Left colon (tissue), 2 donors: Measurements from ENCODE around the gene PLD1. TPM values are rescaled to one million over a fixed set of nuclear protein-coding genes. Genes with fewer than 3 reads are reported as not detected.
"Not testable (repeated sequence)": the region's sequence is repeated elsewhere in the genome, so short reads cannot be mapped to it uniquely, and the experiment has no call there.

Source experiments
- ATAC-seq: fragments of 200-7000 bp; cut with Tn5 transposase; one replicate; pipeline ENCODE4 v1.9.1; 2020; ENCODE audit warnings: mild to moderate bottlenecking, moderate library complexity
- DNase-seq, 2 donors: peaks; one replicate each; pipeline ENCODE4 v3.0.0-alpha.2; 2020
- intact Hi-C, 2 donors: fragments of 100-400 bp; cut with DNase I in 1 of 2; cut with micrococcal nuclease in 1 of 2; formaldehyde crosslinking; loops; one replicate each; pipeline versions ENCODE4 v1.11.2 to v1.14.0; 2022; cut with DNase I, micrococcal nuclease
- total RNA-seq, 2 donors: library from RNA; stranded (reverse); fragmentation: NEBNext Ultra II Directional; extraction: Animal tissue kit (Norgen Biotek cat#: 25700); gene quantifications; one replicate each; pipeline ENCODE4 v1.2.1, GENCODE V29; 2021
- donor health status: DM: no; HTN: no; CAD: no.
- donor health status: DM: yes; HTN: yes; CAD: no.

The PLD1 gene
- total RNA-seq, 2 donors from 2014 or later, result 79.7 to 109 TPM

- no peak for ATAC-seq
- intact Hi-C loops, result no loop called here
- no peak for DNase-seq
Observed at GRCh38 chr3:171729452-171730334, 80.6 kb downstream of the PLD1 start.

GRCh38 chr3:171727288-171727687 is 83.0 kb downstream of the PLD1 start:
- intact Hi-C loops, result no loop called here
- no peak for ATAC-seq

GRCh38 chr3:171718493-171719185 is 91.6 kb downstream of the PLD1 start:
- DNase-seq (no peak), ATAC-seq (no peak)
- intact Hi-C loops, result no loop called here

More at GRCh38 chr3:171727288-171727687, 83.0 kb downstream of the PLD1 start:
- DNase-seq, result no peak

GRCh38 chr3:171715155-171715554 is 95.1 kb downstream of the PLD1 start:
- intact Hi-C loops, result no loop called here

GRCh38 chr3:171712171-171712938 is 97.9 kb downstream of the PLD1 start:
- intact Hi-C loops, result no loop called here
- DNase-seq, result no peak
- ATAC-seq, result no peak

More at GRCh38 chr3:171715155-171715554, 95.1 kb downstream of the PLD1 start:
- no peak for ATAC-seq
- no peak for DNase-seq

GRCh38 chr3:171711461-171712170 is 98.7 kb downstream of the PLD1 start:
- ATAC-seq (no peak), DNase-seq (no peak)
- intact Hi-C loops, result no loop called here

- DNase-seq (no peak), ATAC-seq (no peak)
- intact Hi-C loops, result no loop called here
Observed at GRCh38 chr3:171710359-171710758, 99.9 kb downstream of the PLD1 start.

- intact Hi-C loops, result no loop called here
- ATAC-seq (no peak), DNase-seq (no peak)
Observed at GRCh38 chr3:171704814-171705213, 105.5 kb downstream of the PLD1 start.

- peak in 1 of 2 donors; percentile 28 for DNase-seq
- ATAC-seq, result peak; percentile 73
- intact Hi-C loops, result no loop called here
Observed at GRCh38 chr3:171704002-171704401, 106.3 kb downstream of the PLD1 start.

GRCh38 chr3:171703144-171703543 is 107.1 kb downstream of the PLD1 start:
- intact Hi-C loops, result no loop called here
- ATAC-seq (no peak), DNase-seq (no peak)

GRCh38 chr3:171700653-171701052 is 109.6 kb downstream of the PLD1 start:
- intact Hi-C loops, result no loop called here
- DNase-seq (no peak), ATAC-seq (no peak)

GRCh38 chr3:171700157-171700556 is 110.1 kb downstream of the PLD1 start:
- DNase-seq (no peak), ATAC-seq (no peak)
- intact Hi-C loops, result no loop called here

GRCh38 chr3:171699601-171700000 is 110.7 kb downstream of the PLD1 start:
- ATAC-seq (no peak), DNase-seq (no peak)
- intact Hi-C loops, result no loop called here

- no peak for DNase-seq
- peak; percentile 67 for ATAC-seq
- intact Hi-C loops, result no loop called here
Observed at GRCh38 chr3:171696805-171697204, 113.5 kb downstream of the PLD1 start.

GRCh38 chr3:171695426-171695825 is 114.9 kb downstream of the PLD1 start:
- no peak for DNase-seq
- intact Hi-C loops, result no loop called here
- ATAC-seq, result no peak

GRCh38 chr3:171694888-171695287 is 115.4 kb downstream of the PLD1 start:
- DNase-seq, result no peak
- ATAC-seq, result peak; percentile 88
- intact Hi-C loops, result no loop called here

- intact Hi-C loops, DNase-seq, ATAC-seq: not testable (repeated sequence)
Observed at GRCh38 chr3:171692551-171692950, 117.7 kb downstream of the PLD1 start.

- intact Hi-C loops, result no loop called here
- no peak for DNase-seq
- no peak for ATAC-seq
Observed at GRCh38 chr3:171691485-171691884, 118.8 kb downstream of the PLD1 start.

GRCh38 chr3:171690281-171690680 is 120.0 kb downstream of the PLD1 start:
- intact Hi-C loops, result no loop called here
- no peak for ATAC-seq

More at GRCh38 chr3:171690281-171690680, 120.0 kb downstream of the PLD1 start:
- no peak for DNase-seq
